Mesothelial cell of epicardium (in vitro differentiated cells): Measurements from ENCODE around the gene NUMA1. TPM values are rescaled to one million over a fixed set of nuclear protein-coding genes. Genes with fewer than 3 reads are reported as not detected.

Source experiments
- DNase-seq, 2 experiments: peaks; one replicate each; pipeline ENCODE4 v3.0.0; 2021; ENCODE audit warnings: low spot score in 2 of 2; ENCODE audit not compliant: unreplicated experiment in 2 of 2
- H3K27ac Mint-ChIP-seq: 2 replicates; pipeline ENCODE4 v1.8.0; 2021; ENCODE audit warnings: mixed read lengths
- H3K27me3 Mint-ChIP-seq: 2 replicates; pipeline ENCODE4 v1.8.0; 2021; ENCODE audit warnings: low read depth, mixed read lengths
- H3K36me3 Mint-ChIP-seq: 2 replicates; pipeline ENCODE4 v1.8.0; 2021; ENCODE audit warnings: mixed read lengths
- H3K4me1 Mint-ChIP-seq: 2 replicates; pipeline ENCODE4 v1.8.0; 2021; ENCODE audit warnings: mixed read lengths
- H3K4me3 Mint-ChIP-seq: 2 replicates; pipeline ENCODE4 v1.8.0; 2021; ENCODE audit warnings: mild to moderate bottlenecking, moderate library complexity, mixed read lengths
- H3K9me3 Mint-ChIP-seq: 2 replicates; pipeline ENCODE4 v1.8.0; 2021; ENCODE audit warnings: mixed read lengths
- total RNA-seq: library from RNA; stranded (reverse); gene quantifications from 3 replicates; pipeline ENCODE4 v1.2.1, GENCODE V29; 2021
- TF ChIP-seq, protein P1 (sequence below): fragments of 200-600 bp; sonication (generic); IDR thresholded peaks from one replicate; pipeline ENCODE4 v1.5.0; 2021; ENCODE audit warnings: antibody characterized with exemption; ENCODE audit not compliant: unreplicated experiment

NUMA1 gene
- total RNA-seq, 1 donor from 2014 or later = 334 TPM

DNA sequence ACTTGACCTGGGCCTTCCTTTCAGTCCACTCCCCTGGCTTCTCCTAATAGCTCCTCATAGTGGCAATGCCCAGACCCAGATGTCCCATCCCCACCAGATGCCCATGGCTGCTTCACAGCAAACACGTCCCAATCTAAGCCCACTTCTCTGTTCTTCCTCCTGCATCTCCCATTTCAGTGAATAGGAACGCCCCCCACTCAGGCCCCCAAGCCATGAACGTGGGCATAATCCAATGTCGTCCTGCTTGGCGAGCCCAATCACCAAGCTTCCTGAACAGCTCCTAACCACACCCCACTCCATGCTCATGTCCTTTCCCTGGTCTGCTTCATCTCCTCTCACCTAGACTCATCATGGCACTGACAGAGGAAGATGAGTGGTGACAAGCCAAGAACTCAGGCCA is 72.8 kb downstream of the NUMA1 start:
- no peak overlapping the region for H3K27ac Mint-ChIP-seq
- H3K4me1 Mint-ChIP-seq = peaks cover under 1% of the 10 kb centered on the region
- H3K36me3 Mint-ChIP-seq = peaks cover 20% of the 10 kb centered on the region
- no peak for DNase-seq
- H3K9me3 Mint-ChIP-seq = no peaks in the 10 kb centered on the region
- H3K27me3 Mint-ChIP-seq = no peaks in the 10 kb centered on the region
- TF ChIP-seq, protein P1, sequence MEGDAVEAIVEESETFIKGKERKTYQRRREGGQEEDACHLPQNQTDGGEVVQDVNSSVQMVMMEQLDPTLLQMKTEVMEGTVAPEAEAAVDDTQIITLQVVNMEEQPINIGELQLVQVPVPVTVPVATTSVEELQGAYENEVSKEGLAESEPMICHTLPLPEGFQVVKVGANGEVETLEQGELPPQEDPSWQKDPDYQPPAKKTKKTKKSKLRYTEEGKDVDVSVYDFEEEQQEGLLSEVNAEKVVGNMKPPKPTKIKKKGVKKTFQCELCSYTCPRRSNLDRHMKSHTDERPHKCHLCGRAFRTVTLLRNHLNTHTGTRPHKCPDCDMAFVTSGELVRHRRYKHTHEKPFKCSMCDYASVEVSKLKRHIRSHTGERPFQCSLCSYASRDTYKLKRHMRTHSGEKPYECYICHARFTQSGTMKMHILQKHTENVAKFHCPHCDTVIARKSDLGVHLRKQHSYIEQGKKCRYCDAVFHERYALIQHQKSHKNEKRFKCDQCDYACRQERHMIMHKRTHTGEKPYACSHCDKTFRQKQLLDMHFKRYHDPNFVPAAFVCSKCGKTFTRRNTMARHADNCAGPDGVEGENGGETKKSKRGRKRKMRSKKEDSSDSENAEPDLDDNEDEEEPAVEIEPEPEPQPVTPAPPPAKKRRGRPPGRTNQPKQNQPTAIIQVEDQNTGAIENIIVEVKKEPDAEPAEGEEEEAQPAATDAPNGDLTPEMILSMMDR = no peak
- no peak overlapping the region for H3K4me3 Mint-ChIP-seq

DNA sequence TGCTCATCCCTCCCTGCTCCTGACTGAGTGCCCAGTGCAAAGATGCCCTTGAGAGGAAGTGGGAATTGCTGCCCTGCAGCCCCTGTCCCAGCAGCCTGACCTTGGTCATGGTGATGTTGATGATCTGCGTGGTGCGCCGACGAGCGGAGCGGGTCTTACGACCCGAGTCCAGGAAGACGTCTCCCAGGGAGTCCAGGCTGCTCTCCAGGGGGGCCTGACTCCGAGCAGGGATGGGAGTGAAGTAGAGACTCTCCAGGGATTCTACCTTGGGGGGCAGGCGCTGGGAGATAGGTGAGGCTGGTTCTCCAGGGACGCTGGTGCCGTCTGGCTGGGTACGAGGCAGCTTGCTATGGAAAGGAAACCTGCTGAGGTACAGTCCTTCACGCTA is 73.3 kb downstream of the NUMA1 start:
- Mint-ChIP-seq H3K27me3 (no peaks in the 10 kb centered on the region), H3K4me1 (peaks cover 6% of the 10 kb centered on the region), H3K27ac (peak overlapping the region; percentile 30), H3K4me3 (no peak overlapping the region), H3K36me3 (peaks cover 23% of the 10 kb centered on the region), H3K9me3 (no peaks in the 10 kb centered on the region)
- TF ChIP-seq, protein P1 = no peak
- DNase-seq = no peak

DNA sequence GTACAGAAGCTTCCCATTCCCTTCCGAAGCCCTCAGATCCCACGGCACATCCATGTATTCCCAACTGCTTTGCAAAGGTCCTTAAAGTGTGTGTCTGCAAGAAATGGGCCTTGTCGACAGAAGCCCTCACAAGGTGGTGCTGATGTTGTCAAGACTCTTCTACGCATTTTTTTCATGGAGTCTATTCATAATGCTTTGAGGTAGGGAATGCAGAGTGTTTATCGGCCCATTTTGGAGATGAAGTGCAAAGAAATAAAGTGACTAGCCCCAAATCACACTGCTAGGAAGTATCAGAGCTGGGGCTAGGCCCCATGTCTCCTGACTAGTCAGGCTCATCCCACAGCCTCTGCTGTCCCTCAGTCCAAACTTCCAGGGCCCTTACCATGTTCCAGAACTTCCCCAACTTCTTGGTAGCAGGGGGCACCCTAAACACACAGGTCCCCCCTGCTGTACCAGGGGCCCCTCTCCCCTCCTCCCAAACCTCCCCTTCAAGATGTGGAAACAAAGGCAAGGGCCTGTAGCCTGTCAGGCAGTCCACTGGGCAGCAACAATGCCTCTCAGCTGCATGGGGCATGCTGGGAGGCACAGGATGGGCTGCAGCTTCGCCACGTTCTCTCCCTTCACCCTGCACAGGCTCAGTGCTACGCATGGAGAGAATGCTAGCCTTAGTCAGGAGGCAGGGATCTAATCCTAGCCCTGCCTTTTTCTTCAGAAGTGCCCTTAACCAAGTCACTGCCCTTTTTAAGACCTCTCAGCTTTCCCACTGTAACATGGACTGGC is 73.8 kb downstream of the NUMA1 start:
- no peaks in the 10 kb centered on the region for H3K9me3 Mint-ChIP-seq
- no peaks in the 10 kb centered on the region for H3K27me3 Mint-ChIP-seq
- H3K4me3 Mint-ChIP-seq = no peak overlapping the region
- peak overlapping the region; percentile 8 for H3K27ac Mint-ChIP-seq
- H3K4me1 Mint-ChIP-seq = peaks cover 10% of the 10 kb centered on the region
- DNase-seq = no peak
- H3K36me3 Mint-ChIP-seq = peaks cover 20% of the 10 kb centered on the region
- TF ChIP-seq, protein P1 = no peak

DNA sequence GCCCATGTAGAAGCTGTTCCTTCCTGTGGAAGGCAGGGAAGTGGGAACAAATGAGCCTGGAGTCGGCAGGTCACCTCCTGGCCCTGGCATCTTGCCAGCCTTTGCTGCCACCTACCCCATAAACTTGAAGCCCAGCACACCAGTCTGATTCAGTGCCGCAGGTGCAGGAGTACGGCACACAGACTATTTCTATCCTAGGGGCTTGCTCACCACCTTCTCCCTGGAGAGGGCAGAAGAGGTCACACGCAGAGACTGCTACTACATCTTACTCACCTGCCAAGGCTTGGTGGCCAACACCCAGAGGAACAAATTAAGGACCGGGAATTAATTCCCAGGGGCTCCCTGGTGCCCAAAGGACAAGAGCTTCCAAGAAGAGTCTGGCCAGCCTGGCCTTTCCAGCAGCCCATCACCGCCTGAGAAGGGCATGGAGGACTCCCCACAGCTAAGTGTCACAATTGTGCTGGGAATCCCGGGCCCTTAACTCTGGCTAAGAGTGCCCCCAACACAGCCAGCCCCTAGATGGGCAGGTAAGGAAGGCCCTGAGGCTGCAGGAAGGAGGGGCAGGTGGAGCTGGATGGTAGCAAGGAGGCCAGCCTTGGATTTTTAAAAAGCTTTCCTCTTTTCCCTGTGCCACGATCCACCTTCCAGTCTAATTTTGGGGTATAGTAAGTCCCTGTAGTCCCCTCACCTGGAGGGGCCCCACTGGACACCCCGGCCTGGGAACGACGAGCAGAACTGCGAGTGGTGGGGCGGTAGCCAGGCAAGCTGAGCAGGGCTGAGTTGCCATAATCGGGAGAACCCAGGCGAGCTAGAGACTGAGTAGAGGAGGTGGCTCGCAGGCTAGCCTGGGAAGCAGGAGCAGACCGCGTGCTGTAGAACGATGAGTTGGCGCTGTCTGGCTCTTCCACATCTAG is 74.7 kb downstream of the NUMA1 start:
- TF ChIP-seq, protein P1 = no peak
- Mint-ChIP-seq H3K27ac (peak overlapping the region; percentile 8), H3K4me1 (peaks cover 10% of the 10 kb centered on the region), H3K9me3 (no peaks in the 10 kb centered on the region), H3K27me3 (no peaks in the 10 kb centered on the region), H3K36me3 (peaks cover 20% of the 10 kb centered on the region), H3K4me3 (no peak overlapping the region)
- no peak for DNase-seq

DNA sequence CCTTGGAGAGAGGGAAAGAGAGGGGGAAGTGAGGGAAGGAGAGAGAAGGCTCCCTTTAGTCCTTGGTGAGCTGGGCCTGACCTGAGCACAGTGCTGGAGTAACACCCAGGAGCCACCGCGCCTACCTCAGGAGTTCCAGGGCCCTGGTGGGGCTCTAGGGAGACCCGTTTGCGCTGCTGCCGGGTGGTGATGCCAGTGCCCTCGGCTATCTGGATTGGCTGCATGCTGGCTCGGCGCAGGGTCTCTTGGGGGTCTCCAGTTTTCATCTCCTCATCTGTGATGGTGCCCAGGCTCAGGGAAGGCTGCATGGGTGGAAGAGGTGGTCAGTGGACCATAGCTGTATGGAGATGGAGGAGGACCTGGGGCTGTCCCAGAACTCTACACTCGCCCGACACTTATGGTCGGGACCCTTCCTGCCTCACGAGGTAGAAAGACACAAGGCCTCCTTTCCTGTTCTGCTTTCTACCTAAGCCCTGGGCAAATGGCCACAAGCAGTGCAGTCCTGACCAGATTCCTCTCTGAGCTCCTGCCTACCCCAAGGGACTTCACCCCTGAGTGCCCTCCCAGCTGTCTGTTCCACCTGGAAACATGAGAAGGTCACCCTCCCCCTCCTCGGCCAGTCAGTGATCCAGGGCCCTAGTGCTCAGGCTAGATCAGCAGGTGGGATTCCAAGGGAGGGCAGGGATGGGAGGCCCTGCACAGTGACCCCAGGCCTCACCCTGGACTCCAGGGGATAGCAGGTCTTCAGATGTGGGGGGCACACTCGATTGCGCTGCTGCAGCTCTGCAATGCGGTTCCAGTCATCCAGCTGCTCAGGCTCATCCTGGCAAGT is 75.6 kb downstream of the NUMA1 start:
- H3K27ac Mint-ChIP-seq = no peak overlapping the region
- H3K9me3 Mint-ChIP-seq = no peaks in the 10 kb centered on the region
- DNase-seq = no peak
- H3K36me3 Mint-ChIP-seq = peaks cover 20% of the 10 kb centered on the region
- TF ChIP-seq, protein P1 = no peak
- no peak overlapping the region for H3K4me3 Mint-ChIP-seq
- peaks cover 10% of the 10 kb centered on the region for H3K4me1 Mint-ChIP-seq
- no peaks in the 10 kb centered on the region for H3K27me3 Mint-ChIP-seq
